Measurements from ENCODE around the gene TMEM121.
A peak's percentile ranks its signal among the peaks of the same experiment; 100 is the strongest.

TMEM121 gene

DNA sequence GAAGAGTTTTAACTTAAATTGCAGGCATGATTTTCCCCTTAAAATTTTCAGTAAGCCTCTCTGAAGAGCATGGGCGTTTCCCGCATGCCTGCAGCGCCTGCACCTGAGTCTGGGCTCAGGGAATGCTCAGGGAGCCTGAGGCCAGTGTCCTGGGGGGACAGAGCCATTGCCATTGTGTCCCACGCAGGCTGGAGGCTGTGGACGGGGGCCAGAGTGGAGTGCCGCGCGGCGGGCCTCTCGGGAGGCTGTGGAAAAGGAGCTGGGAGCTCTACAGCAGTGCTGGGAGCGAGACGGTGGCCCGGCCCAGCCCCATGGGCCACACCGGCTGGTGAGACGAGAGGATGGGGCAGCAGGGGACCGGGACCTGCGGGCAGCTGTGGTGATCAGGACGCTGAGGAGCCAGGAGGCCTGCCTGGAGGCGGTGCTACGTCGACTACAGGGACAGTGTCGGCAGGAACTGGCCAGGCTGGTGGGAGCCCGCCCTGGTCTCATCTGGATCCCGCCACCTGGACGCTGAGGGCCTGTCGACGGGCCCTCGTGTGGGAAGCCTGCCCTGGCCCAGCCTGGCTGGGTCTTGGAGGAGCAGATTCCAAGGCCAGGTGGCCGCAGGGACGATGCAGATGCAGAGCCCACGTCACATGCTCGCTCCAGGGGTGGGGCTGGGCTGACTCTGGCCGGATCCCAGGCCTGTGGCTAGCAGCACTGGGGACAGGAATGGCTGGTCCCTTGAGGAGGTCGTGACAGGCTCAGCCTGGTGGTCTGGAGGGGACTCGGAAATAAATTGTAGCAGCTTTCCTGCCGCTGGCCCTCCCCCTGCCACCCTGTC, 27.7 kb upstream of the TMEM121 start:
- no peak for DNase-seq (ENCODE audit: low read depth)

DNA sequence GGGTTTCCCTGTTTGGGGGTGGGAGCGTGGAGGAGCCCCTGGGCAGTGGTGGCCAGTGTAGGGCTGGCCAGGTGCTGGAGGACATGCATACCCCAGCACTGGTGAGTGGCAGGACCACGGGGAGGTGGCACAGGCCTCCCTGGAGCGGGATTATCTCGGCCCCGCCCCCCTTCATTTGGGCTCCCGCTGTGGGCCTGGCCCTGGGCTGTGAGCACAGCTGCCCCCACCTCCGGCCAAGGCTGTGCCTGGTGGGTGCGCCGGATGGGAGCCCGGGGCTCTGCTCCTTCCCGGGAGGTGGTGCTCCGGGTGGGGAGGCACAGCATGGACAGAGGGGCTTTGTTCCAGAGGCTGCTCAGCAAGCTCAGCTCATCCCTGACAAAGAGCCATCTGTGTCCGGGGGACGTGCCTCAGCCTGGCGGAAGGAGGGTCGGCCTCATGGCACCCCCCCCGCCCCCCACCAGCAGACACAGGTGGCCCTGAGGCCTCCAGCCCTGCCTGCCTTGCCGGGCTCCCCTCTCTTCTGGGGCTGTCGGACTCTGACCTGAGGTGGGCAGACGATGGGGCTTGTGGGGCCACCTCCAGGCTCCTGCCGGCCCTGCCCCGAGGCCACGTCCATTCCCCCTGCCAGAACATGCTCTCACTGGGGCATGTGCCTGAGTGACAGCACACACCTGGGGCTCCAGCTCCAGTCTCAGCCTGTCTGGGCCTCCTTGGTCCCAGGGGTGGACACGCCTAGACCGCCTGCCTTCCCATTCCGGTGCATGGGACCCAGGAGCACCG, 26.9 kb upstream of the TMEM121 start:
- no peak for DNase-seq (ENCODE audit: low read depth)

DNA sequence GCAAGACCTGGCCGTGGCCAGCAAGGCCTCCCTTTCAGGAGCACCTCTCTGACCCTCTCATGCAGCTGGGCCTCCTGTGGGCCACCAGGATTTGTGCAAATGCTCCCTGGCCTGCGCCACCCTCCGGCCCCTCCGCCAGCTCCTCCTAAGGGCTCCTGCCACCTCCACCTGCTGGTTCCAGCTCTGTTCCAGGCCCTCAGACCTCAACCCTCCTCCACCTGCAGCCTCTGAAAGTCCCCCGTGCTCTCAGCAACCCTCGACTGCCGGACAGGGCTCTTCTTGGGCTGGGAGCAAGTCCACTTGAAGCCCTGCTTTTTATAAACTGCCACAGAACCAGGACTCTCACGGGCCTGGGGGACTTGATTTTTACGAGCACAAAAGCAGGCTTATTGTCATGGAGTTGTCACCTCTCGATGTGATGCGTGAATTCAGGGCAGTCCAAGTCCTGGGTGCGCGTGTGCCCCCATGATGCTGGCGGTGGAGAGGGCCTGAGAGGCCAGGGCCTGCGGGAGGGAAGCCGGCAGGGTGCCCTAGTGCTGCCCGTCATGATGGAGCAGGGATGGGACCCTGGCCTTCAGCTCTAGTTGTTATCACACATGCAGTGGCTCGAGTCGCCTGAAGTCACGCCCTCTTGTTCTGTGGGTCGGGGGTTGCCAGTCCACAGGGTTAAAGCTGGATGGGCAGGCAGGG, 26.2 kb upstream of the TMEM121 start:
- no peak for DNase-seq (ENCODE audit: low read depth)

DNA sequence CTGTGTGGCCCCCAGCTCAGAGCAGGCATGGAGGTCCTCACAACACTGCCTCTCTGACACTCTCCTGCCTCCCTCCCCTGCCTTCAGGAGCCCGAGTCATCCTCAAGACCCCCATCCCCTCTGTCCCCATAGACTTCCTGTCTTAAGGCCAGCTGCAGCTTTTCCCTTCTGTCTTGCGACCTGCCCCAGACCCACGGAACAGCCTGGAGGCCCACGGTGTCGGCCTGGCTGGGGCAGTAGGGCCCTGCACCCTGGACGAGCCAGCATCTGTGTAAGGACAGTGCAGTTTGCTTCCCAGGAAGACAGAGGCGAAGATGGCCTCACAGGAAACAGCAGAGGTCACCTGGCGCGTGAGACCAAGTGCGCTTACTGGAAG, 25.7 kb upstream of the TMEM121 start:
- DNase-seq (ENCODE audit: low read depth): no peak

DNA sequence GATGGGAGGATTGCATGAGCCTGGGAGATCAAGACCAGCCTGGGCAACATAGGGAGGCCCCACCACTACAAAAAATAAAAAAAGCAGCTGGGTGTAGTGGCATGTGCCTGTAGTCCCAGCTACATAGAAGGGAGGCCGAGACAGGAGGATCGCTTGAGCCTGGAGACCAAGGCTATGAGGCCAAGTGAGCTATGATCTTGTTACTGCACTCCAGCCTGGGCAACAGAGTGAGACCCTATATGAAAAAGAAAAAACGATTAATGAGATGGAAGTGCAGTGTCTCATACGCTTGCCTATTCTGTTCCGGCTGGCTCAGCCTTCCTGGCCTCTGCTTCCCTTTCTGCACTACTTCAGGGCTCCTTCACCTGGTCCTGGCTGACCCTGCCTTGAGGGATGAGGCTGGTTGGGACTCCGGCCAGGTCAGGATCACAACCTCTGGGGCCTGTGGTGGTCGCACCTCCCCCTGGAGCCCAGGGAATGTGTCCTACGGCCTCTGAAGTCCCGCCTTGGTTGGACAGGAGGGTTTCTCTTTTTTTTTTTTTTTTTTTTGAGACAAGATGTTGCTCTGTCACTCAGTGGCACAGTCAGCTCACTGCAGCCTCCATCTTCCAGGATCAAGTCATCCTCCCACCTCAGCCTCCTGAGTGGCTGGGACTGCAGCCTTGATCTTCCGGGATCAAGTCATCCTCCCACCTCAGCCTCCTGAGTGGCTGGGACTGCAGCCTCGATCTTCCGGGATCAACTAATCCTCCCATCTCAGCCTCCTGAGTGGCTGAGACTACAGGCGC, 24.7 kb upstream of the TMEM121 start:
- no peak for DNase-seq (ENCODE audit: low read depth)

DNA sequence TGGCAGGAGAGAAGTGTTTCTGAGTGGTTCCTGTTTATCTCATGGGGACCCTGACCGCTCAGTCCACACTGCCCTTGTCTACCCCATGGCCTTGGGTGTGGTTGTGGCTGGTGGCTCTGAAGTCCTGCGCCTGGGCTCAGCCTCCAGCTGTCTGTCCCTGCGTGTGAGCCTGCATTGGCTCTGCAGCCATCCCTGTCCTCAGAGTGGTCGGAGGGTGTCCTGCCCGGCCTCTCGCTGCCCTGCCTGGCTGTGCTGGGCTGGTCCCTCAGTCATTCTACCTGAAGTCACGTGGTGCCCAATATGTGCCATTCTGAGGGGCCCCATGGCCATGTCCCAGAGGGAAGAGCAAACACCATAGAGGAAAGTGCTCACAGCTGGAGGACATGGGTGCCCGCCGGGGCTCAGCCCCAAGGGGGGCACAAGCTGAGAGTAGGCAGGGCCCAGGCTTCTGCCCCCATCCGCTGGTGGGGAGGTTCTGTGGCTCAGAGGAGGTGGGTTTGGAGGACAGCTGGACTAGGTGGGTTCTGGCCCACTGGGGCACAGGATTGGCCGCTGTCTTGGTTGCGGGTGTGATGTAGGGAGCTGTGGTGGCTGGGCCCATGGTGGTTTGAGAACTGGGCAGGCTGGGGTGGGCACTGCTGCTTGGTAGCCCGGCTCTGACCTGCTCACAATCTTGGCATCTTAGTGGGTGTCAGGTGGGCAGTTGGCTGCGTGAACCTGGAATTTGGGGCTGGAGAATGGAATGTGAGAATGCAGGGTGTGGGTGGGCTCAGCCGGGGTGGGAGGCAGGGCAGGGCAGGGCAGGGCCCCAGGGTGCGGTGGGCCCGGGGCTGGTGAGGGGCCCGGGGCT, 23.7 kb upstream of the TMEM121 start:
- DNase-seq (ENCODE audit: low read depth): no peak

DNA sequence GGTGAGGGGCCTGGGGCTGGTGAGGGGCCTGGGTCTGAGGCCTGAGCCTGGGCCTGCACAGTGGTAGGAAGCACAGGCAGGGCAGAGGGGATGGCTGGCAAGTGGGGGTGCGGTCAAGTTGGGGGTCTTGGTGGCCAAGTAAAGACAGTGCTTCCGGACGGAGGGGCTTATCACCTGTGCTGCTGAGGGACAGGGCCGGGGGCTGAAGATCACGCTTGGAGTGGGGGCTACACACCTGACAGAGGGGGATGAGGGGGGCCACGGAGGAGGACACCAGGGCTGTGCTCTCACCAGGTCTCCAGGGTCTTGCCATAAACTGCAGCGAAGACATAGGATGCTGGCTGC, 23.1 kb upstream of the TMEM121 start:
- DNase-seq (ENCODE audit: low read depth): no peak

DNA sequence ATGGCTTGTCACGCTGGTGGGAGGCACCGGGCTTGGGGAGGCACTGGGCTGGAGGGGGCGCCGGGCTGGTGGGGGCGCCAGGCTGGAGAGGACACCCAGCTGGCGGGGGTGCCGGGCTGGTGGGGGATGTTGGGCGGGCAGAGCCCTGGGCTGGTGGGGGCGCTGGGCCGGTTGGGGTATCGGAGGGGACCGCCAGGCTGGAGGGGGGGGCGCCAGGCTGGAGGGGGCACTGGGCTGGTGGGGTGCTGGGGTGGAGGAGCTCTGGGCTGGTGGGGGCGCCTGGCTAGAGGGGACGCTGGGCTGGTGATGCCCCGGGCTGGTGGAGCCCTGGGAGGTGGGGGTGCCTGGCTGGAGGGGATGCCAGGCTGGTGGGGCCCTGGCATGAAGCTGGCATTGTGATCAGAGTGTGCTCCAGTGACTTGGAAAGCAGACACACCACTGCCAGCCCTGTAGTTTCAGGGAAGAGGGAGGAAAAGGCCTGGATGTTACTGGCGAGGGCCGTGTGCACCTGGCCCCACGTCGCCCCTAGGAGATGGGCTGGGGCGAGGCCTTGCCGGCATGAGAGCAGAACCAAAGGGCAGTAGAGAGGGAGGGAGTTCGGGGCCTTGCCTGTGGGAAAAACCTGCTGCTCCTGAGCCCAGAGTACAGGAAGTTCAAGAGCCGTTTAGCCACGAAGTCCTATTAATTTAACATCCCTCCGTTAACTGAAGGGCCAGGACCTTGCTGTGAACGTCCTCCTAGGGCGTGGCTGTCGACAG, 22.3 kb upstream of the TMEM121 start:
- no peak for DNase-seq (ENCODE audit: low read depth)

DNA sequence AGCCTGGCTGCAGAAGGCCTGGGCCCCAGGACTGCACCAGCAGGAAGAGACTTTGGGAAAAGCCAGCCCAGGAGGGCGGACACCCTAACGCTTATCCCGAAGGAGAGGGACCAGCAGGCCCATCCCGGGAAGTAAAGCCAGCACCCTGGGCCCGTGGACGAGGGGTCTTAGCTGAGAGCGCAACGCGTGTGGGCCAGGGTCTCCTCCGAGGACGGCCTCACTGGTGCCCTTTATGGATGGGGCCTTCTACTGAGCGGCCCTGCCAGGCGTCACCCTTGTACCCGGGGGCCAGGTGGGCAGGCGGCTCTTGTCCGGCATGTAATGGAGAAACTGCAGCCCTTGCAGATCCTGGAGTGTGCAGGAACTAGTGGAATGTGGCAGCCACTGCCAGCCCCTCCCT, 21.3 kb upstream of the TMEM121 start:
- DNase-seq (ENCODE audit: low read depth): no peak

DNA sequence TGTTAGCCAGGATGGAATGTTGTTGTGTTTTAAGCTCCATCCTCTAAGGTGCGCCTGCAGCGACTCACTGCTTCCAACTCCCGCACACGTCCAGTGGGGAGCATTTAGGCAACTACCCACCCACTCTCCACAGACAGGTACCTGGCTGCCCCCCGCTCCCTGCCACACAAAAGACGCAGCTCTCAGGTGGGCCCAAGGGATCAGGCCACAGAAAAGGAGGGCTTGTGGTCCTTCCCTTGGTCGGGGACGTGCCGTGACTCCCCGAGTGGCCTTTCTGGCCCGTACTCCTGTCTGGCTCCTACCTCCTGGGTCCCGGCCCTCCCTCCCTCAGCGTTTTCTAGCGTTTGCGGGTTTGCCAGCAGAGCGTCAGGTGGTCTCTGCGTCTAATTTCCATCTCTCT, 19.1 kb upstream of the TMEM121 start:
- no peak for DNase-seq (ENCODE audit: low read depth)

DNA sequence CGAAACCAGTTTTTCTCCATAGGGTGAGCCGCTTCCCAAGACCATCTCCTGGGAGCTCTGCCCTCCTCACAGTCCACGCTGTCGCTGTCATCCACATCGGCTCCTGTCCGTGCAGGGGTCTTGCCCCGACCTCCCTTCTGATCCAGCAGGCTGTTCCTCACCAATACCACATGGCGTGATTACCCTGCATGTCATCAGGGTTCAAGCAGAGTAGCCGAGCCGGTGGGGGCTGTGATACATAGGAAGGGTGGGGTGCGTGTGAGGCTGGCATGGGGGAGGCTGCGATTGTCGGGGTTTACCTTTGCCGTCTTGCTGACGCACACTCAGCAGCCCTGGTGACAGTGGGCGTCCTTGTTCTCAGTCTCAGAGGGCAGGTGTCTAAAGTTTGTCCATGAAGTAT, 18.3 kb upstream of the TMEM121 start:
- DNase-seq (ENCODE audit: low read depth): no peak

DNA sequence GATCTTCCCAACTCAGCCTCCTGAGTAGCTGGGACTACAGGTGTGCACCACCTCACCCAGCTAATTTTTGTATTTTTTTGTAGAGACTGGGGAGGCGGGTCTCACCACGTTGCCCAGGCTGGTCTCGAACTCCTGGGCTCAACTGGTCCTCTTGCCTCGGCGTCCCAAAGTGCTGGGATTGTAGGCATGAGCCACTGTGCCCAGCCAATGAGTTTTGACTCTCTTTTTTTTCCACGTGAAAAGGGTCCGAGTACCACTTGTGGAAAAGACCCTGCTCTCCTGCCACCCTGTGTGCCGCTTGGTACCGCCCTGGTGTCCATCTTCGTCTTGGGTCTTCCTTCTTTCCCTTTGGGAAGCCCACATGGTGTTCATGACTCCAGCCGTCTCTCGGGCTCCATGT, 17.8 kb upstream of the TMEM121 start:
- DNase-seq (ENCODE audit: low read depth): no peak

DNA sequence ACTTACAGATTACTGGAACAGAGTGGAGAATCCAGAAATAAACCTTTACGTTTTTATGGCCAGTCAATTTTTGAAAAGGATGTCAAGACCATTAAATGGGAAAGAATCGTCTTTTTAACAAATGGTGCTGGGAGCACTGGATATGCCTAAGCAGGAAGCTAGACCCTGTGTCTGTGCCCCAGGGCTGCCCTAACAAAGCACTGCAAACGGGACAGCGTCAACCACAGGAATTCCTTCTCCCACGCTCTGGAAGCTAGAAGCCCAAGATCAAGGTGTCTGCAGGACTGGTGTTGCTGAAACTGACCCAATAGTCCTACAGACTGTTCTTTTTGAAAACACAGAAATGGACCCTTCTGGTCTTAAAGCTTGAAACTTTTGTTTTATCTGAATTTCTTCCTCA, 9.3 kb upstream of the TMEM121 start:
- no peak for DNase-seq (ENCODE audit: low read depth)

DNA sequence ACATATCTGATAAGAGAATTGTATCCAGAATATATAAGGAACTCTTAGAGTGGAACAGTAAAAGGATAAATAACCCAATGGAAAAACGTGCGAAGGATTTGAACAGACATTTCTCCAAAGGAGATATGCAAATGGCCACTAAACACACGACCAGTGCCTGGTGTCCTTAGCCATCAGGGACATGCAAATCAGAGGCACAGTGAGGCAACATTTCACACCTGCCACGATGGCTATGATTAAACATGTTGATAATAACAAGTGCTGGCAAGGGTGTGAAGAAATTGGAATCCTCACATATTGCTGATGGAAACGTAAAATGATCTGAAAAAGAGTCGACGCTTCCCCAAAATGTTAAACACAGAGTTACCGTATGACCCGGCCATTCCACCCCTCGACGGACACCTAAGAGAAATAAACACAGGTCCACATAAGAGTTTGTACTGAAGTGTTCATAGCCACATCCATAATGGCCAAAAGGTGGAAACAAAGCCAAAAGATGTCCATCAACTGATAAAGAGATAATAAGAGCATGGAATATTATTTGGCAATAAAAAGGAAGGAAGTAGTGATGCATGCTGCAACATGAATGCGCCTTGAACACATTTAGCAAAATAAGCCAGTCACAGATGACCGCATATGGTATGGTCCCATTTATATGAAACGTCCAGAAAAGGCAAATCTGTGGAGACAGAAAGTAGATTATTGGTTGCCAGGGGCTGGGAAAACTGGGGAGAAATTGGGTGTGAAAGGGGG, 6.3 kb upstream of the TMEM121 start:
- DNase-seq (ENCODE audit: low read depth): no peak

DNA sequence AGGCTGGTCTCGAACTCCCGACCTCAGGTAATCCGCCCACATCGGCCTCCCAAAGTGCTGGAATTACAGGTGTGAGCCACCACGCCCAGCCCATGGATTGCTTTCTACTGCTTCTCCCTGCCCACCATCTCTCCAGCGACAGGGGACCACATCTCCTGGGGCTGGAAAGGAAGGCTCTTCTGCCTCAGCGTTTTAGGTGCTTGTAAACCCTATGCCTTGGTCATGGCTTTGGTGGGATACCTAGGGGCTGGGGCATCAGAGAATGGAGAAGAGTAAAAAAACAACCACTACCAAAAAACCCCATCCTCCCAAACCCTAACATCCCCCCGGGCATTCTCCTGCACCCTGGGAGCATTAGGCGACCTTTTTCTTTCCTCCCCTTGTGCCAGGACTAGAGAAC, 1.1 kb upstream of the TMEM121 start:
- no peak for DNase-seq (ENCODE audit: low read depth)

DNA sequence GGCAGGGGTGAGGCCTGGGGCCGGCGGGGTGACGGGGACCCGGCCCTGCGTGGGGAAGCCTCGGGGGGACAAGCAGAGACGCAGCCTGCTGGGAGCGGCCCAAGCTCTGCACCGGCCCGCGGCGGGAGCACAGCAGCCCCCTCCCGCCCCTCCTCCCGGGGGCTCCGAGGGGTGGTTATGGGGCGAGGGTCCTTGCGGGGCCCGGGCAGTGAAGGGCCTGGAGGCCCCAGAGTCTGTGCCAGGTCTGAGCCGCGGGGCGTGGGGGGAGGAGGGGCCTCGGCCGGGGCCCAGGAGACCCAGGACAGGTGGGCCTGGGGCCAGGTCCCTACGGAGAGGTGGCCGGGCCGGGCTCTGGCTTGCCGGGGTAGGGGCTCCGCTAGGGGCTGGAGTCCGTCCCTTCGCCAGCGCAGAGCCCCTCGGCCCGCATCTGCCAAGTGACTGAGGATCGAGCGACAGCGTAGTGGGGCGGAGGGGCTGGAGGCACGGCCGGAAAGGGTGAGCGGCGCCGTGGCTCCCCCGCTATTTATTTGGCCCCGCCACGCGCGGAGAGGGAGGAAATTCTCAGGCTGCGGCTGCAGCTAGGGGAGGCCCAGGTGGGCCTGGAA, 495 bp downstream of the TMEM121 start:
- DNase-seq (ENCODE audit: low read depth): no peak

DNA sequence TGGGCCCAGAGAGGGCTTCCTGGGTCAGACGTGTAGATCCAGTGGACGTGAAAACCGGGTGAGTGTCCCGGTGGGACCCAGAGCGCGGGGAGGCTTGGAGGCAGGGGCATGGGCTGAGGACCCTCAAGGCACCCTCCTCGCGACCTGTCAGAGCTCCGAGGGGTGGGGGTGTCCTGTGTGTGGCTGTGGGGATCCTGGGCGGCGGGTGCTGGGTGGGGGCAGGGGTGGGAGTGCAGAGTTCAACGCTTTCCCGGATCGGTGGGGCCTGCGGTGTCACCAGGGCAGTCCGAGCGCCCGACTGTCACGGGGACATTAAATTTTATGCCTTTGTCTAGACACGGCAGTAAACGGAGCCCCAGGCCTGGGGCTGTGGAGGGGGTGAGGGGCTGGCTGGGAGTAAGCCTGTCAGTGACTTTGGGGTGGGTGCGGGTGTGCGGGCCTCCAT, 1.0 kb downstream of the TMEM121 start:
- DNase-seq (ENCODE audit: low read depth): no peak

DNA sequence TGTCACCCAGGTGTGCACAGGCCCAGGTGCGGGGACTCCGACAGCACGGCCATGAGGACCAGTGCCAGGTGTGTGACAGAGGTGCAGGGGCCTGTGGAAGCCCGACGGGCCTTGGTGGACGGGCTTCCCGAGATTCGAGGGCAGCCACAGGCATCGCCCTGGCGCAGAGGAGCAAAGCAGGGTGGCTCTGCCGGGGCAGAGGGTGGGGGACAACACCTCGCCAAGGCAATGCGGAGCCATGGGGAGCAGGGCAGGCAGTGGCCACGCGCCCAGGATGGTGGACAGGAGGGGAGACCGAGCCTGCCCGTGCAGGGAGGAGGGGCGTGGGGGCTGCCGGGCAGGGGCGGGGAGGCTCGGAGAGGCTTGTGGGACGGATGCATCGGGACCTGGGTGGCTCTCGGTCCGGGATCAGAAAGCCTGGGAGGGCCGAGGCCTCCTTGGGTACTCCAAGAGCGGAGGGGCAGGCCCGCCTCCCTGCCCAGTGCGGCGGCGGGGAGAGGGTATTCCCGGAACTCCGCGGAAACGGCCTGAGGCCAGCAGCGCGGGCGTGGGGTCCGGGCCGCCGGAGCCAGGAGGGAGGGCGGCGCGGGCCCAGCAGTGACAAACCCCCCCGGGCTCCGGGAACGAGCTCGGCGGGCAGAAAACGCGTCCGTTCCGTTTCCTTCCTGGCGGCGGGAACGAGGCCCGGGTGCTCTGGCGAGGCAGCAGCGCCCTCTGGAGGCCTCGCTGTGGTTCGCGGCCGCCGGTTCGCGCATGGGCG, 1.6 kb downstream of the TMEM121 start:
- peak; percentile 44 for DNase-seq (ENCODE audit: low read depth)
